Measurements from ENCODE around the gene NOTCH3. TPM values are rescaled to one million over a fixed set of nuclear protein-coding genes. Genes with fewer than 3 reads are reported as not detected.
A peak's percentile ranks its signal among the peaks of the same experiment; 100 is the strongest.

Gene NOTCH3
- 10 to 100 TPM in 2 of 3 donors, 1 to 10 TPM in 1; 6.7 to 42.7 (median 35.4) TPM for polyA plus RNA-seq

DNA sequence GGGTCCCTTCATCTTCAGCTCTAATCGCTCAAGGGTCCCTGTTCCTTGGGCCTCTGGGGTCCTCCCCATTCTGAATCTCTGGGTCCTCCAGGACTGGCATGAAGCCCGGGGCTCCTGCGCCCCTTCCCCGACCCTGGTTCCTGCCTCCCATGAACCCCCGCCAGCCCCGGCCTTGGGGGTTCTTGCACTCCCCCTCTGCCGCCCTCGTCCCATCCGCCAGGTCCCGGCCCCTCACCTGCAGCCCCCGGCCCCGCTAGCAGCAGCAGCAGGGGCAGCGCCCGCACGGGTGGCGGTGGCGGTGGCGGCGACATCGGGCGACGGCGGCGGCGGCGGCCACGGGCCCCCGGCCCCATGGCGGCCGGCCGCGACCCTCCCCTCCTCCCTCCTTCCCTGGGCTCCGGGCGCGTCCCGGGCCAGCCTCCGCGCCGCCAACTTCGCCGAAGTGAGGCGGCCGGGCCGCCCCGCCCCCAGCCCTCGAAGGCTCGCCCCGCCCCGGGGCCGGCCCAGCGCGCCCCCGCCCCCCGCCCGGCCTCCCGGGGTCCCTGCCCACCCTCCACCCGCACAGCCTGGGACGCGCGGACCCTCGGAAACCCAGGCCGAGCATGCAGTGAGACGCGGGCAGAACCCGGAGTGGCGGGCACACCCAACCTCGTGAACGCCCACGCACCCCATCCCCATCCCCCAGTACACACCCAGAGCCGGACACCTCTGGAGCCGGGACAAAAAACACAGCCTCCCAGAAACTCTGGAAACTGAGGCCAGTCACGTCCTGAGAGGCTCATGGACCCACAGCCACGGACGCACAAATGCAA lies at the start of gene NOTCH3:
NOTCH3 (minus strand) TSS at position 443 of the 812 bp plus-strand sequence; CDS start at position 353, 90 bp downstream.
- H3K27ac ChIP-seq (ENCODE audit: low read depth, low read length), result no peak within 1 kb of the TSS
- WGBS, 3 donors, result 4 to 10% (median 5%) methylated on average over 20 to 70 of the region's 74 CpGs

GRCh38 chr19:15250640-15250993 lies 49.8 kb upstream of the NOTCH3 start:
- 38 to 59% (median 53%) methylated on average over 1 of the region's 1 CpG for WGBS, 3 donors
- H3K27ac ChIP-seq (ENCODE audit: low read depth, low read length), result peak overlapping the region; percentile 71

DNA sequence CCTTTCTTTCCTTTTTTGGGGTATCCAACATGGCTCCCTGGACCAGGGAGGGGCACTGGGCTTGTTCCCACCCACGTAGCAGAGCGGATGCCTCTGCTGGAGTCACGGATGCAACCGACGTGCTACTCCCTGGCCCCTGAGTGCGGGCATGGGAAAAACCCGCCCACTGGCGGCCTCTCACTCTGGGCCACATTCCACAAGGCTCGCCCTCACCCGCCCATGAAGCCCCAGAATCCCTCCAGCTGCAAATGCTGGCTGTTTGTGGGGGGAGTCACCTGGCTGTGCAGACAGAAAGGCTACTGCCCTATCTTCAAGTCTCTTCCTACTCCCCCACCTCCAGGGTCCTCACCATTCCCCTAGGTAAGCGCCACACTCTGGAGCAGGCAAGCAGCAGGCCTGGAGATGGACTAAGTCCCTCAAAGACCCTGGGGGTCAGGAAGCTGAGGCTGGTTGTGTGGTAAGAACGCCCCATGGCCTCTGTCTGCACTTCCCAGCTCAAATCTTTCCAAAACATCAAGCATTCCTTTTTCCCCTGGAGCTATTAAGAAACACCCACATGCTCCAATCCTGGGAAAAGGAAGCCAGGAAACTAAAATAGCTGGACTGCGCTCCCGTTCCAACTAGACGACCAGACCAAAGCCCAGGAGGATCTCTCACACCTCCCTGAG lies 49.3 kb upstream of the NOTCH3 start:
- no peak overlapping the region for H3K27ac ChIP-seq (ENCODE audit: low read depth, low read length)
- 42 to 65% (median 47%) methylated on average over 15 of the region's 15 CpGs for WGBS, 3 donors

GRCh38 chr19:15249528-15249874 lies 48.7 kb upstream of the NOTCH3 start:
- H3K27ac ChIP-seq (ENCODE audit: low read depth, low read length), result no peak overlapping the region
- 56 to 84% (median 64%) methylated on average over 6 of the region's 6 CpGs for WGBS, 3 donors

DNA sequence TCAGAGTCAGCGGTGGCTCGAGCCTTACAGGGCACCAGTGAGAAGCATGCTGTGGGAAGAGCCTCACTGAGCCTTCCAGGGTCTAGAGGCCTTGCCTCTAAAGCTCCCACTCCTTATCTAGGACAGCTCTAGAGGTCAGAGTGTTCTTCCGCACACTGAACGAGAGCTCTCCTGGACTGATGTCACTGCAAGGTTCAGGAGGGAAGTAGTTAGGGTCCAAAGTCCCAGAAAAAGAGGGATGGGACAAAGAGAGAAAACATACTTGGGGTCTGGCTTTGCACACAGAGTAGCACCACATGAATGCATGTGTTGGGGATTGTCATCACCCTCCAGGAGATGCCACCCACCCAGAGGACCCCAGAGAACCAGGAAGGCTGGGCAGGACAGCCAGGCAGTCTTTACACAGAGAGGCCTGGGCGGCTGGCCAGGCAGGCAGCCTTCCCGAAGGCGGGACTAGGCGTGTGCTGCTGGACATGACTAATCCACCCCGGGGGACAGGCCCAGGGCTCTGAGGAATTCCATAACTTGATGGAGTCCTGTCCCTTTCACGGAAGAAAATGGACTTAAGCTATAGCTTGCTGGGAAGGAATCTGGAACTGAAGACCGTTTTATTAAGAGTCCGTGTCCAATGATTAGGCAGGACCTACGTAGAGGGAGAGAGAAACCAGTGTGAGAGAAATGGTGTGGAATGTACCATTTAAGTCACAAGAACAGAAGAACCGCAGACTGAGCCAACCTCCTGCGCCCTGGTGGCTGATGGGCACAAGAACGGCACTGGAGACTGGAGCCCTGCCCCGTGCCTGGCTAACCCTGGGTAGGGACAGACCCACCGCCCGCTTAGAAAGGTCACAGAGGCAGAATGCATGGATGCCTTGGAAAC lies 48.1 kb upstream of the NOTCH3 start:
- H3K27ac ChIP-seq (ENCODE audit: low read depth, low read length), result no peak overlapping the region
- WGBS, 3 donors, result 53 to 61% (median 56%) methylated on average over 19 of the region's 19 CpGs

DNA sequence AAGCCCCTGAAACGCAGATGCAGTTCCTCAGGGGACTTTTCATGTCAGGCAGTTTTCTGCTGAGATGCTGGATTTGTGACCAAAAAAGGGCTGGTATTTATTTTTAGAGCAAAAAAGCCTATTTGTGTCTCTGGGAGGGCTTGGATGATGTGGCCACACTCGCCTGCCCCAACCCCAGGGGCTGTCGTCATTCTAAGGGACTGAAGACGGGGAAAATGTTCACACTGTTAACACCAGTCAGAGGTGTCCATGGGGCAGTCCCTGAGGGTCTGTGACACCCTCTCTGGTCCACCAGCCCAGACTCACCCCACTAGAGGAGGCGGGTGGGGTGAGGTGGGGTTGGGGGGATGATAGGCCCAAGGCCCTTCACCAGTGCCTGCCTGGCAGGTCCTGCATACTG lies 47.3 kb upstream of the NOTCH3 start:
- H3K27ac ChIP-seq (ENCODE audit: low read depth, low read length), result no peak overlapping the region
- WGBS, 3 donors, result 61 to 91% (median 83%) methylated on average over 5 of the region's 5 CpGs

GRCh38 chr19:15247107-15248014 lies 46.6 kb upstream of the NOTCH3 start:
- 76 to 81% (median 80%) methylated on average over 20 of the region's 20 CpGs for WGBS, 3 donors
- H3K27ac ChIP-seq (ENCODE audit: low read depth, low read length), result peak overlapping the region; percentile 28

DNA sequence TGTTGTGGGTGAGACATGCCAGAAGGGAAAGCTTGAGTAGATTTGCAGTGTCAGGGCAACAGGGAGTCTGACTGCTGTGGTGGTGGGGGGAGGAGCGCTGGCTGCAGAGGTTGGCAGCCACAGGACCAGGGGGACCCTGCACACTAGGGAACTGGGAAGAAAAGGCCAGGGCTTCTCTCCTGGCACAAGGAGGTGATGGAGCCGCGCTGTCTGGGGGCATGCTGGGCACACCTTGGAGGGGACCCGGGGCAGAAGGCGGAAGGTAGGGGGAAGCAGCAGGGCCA lies 45.3 kb upstream of the NOTCH3 start:
- no peak overlapping the region for H3K27ac ChIP-seq (ENCODE audit: low read depth, low read length)
- WGBS, 3 donors, result 87 to 93% (median 88%) methylated on average over 5 of the region's 5 CpGs

GRCh38 chr19:15245370-15246197 lies 44.8 kb upstream of the NOTCH3 start:
- WGBS, 3 donors, result 91 to 92% (median 91%) methylated on average over 20 of the region's 20 CpGs
- no peak overlapping the region for H3K27ac ChIP-seq (ENCODE audit: low read depth, low read length)

GRCh38 chr19:15244808-15245207 lies 44.0 kb upstream of the NOTCH3 start:
- WGBS, 3 donors, result 79 to 84% (median 83%) methylated on average over 7 of the region's 7 CpGs
- H3K27ac ChIP-seq (ENCODE audit: low read depth, low read length), result no peak overlapping the region

DNA sequence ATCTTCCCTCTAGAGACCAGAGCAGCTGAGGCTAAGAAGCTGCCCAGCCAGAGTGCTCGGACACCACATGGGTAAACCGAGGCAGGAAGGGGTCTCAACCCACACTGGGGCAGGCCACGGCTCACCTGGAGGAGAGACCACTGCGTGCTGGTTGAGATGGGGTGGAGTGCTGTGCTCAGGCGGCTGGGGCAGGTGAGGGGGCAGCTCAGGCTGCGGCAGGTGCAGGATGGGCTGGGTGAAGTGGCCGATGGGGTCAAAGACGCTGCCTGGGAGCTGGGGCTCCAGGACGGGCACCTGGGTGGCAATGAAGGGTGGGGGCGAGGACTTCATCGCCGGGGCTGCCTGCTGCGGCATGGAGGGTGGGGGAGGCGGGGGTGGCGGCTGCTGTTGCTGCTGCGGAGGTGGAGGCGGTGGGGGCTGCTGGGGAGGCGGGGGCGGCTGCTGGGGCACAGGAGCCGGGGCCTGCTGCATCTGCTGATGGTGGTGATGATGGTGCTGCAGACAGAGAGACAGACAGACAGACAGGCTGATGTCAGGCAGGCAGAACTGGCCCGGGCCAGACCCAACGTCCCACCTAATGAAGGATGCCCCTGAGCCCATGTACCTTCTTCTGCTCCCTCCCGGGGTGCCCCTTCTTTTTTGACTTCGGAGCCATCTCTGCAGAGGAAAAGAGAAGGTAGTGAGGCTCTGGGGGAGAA lies 43.5 kb upstream of the NOTCH3 start:
- WGBS, 3 donors, result 88 to 91% (median 89%) methylated on average over 13 to 24 of the region's 24 CpGs
- H3K27ac ChIP-seq (ENCODE audit: low read depth, low read length), result no peak overlapping the region

- no peak overlapping the region for H3K27ac ChIP-seq (ENCODE audit: low read depth, low read length)
- WGBS, 3 donors, result 93 to 95% (median 94%) methylated on average over 15 to 17 of the region's 17 CpGs
These were observed 42.6 kb upstream of the NOTCH3 start for GRCh38 chr19:15243236-15243957.

DNA sequence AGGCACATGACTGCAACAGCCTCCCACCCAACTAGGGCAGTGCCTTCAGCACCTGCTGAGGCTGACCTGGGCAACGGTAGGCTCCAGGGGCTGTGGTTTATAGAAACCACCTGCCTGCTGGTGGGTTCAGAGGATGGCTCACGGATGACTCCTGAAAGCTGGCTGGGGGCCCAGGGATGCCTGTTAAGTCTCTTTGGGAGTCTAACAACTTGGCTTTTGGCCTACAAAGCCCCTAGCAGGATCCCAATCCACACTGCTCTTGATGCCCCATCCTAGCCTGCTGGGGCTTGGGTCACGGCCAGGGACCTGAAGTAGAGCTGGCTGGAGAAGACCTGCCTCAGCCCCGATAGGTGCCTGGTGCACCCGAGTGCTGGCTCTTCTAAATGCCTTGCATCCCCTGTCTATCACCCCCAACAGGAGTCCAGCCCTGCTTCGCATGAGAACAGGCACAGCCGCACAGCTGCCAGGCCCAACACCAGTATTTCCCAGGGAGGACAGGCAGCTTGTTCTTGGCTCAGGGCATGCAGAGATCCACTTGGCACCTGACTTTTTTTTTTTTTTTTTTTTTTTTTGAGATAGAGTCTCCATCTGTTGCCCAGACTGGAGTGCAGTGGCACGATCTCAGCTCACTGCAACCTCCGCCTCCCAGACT lies 40.6 kb upstream of the NOTCH3 start:
- 84 to 90% (median 89%) methylated on average over 9 of the region's 9 CpGs for WGBS, 3 donors

GRCh38 chr19:15240515-15240914 lies 39.7 kb upstream of the NOTCH3 start:
- WGBS, 3 donors, result 85 to 95% (median 93%) methylated on average over 9 of the region's 9 CpGs
- H3K27ac ChIP-seq (ENCODE audit: low read depth, low read length), result no peak overlapping the region

More for the DNA sequence above, 40.6 kb upstream of the NOTCH3 start:
- no peak overlapping the region for H3K27ac ChIP-seq (ENCODE audit: low read depth, low read length)

DNA sequence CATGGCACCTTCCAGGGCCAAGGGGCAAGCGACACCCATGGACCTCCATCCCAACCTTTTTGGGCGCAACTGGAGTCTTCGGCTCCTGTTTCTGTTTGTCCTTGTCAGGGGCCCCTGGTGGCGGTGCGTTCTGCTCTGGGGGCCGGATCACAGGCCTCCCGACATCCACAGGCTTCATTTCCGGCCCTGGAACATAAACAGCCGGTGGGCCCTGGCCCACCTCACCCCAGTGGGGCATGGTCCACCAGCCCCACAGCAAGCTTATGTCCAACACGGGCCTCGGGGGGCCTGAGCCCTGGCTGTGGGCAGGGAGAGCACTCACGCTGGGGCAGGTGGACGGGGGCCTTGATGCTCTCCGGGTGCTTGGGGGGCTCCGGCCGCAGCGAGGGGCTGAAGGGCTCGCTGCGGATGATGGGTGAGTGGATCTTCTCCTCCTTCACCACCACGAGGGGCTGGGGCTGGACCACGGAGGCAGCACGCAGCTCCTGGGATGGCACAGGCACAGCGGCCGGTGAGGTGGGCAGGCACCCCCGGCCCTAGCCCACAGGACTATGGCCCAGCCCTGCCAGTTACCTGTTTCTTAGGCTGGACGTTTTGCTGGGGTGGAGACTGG lies 38.6 kb upstream of the NOTCH3 start:
- WGBS, 3 donors, result 92 to 95% (median 94%) methylated on average over 26 of the region's 26 CpGs
- no peak overlapping the region for H3K27ac ChIP-seq (ENCODE audit: low read depth, low read length)
